IPS-18c (cell line): ENCODE results near the gene ATG13.

Source experiments
- H3K4me3 ChIP-seq: 2 replicates; pipeline ENCODE4 v1.7.0; 2013; ENCODE audit warnings: low read depth, mild to moderate bottlenecking, low read length, moderate library complexity; ENCODE audit not compliant: insufficient read depth
- H3K9me3 ChIP-seq: one replicate; pipeline ENCODE4 v1.6.1; 2013; ENCODE audit warnings: mild to moderate bottlenecking, low read length, moderate library complexity; ENCODE audit not compliant: control insufficient read depth, insufficient read depth

The ATG13 gene

DNA sequence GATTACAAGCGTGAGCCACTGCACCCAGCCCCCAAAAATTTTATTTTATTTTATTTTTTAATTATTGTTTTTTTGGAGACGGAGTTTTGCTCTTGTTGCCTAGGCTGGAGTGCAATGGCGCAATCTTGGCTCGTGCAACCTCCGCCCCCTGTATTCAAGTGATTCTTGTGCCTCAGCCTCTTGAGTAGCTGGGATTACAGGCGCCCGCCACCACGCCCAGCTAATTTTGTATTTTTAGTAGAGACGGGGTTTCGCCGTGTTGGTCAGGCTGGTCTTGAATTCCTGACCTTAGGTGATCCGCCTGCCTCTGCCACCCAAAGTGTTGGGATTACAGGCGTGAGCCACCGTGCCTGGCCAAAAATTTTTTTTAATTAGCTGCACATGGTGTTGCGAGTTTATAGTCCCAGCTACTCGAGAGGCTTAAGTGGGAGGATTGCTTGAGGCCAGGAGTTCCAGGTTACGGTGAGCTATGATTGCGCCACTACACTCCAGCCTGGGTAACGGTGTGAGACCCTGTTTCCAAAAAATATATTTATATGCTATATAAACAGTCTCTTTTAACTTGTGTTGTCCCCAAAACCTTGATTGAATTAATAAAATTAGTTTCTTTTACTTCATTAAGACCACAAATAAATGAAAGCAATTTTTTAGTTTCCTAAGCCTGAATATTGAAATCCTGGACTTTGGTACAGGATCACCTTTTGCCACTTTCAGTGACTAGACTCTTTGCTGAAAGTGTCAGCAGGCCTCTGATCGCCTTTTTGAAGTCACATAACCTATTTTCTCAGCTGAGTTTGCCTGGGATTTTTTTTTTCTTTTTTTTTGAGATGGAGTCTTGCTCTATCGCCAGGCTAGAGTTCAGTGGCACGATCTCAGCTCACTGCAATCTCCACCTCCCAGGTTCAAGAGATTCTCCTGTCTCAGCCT lies 16.2 kb downstream of the ATG13 start:
- Histone ChIP-seq H3K4me3 (no peak overlapping the region), H3K9me3 (no peaks in the 10 kb centered on the region)

DNA sequence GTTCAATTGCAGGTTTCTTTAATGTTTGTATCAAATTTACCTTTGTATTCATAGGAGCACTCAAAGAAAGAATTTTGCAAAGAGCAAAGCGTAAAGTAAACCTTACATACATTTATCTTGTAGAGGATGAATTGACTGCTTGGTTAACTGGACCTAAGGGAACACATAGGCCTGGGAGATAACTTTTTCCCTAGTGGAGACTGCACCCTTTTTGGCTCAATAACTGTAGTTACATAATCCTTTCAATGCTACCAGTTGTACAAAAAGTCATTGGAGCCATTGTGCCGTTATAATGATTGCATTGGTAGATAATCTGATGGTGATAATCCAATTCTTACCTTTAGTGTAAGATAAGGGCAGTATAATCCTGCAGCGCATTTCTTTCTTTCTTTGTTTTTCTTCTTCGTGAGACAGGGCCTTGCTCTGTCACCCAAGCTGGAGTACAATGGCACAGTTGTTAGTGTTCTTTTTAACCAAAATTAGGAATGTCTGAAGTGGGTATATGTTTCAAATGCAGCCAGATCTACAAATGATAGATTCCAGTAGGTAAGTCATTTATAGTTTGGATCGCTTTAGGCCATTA lies 18.3 kb downstream of the ATG13 start:
- Histone ChIP-seq H3K4me3 (no peak overlapping the region), H3K9me3 (peaks cover 2% of the 10 kb centered on the region)

DNA sequence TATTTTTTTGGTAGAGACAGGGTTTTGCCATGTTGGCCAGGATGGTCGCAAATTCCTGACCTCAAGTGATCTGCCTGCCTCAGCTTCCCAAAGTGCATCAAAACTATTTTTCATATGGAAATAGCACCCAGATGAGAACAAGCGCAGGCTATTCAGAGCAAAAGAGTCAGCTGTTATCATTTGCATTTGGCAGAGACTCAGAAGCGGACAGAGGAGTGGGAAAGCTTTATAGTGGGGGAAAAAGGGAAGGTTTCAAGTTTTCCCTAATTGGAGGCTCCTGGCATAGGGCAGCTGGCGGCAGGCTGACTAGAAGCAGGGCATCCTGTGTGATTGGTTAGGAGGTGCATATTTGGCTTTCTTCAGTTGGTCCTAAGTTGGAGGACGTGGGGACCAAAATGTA lies 20.2 kb downstream of the ATG13 start:
- peaks cover 2% of the 10 kb centered on the region for H3K9me3 ChIP-seq
- H3K4me3 ChIP-seq = no peak overlapping the region

DNA sequence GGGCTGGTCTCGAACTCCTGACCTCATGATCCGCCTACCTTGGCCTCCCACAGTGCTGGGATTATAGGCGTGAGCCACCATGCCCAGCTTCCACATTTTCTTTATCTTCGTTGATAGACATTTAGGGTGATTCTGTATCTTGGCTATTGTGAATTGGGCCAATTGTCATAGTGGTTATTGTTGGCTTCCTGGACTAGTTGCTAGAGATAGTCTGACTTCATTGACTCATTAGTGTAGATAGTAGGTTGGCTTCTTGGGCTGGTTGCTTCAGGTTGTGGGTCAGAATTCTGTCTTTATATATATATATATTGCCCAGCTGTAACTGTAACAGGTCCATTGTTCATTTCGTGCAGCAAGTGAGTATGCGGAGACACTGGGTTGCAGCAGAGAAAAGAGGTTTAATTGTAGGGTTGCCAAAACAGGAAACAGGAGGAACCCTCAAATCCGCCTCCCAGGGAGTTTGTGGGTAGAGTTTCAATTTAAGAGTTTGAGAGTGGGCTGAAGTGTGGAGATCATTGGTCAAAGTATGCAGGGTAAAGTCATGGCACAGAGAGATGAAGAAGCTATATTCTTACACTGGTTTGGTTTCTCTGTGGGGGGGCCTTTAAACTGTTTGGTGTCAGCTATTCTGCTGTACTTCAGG lies 22.0 kb downstream of the ATG13 start:
- Histone ChIP-seq H3K4me3 (no peak overlapping the region), H3K9me3 (peaks cover 2% of the 10 kb centered on the region)

DNA sequence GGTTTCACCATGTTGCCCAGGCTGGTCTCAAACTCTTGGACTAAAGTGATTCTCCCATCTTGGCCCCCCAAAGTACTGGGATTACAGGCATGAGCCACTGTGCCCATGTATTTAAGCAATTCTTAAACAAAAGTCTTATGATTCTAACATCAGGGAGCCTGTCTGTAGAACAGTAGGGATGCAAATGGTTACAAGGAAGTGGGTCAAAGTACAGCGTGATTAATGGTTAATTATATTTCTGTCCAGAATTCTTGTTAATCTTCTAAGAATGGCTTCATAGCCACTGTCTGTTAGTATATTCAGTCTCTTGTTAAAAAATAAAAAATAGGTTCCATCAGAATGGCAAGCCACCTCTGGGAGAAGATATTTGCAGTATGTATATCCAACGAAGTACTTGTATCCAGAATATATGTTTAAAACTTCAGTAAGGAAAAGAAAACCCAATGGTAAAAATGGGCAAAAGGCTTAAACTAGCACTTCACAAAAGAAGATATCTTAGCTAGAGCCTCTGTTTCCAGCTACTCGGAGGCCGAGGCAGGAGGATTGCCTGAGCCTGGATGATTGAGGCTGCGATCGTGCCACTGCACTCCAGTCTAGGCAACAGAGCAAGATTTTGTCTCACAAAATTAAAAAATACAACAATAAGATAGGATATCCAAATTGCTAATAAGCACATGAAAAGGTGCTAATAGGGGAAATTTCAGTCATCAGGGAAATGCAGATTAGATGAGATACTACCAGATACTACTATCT lies 22.9 kb downstream of the ATG13 start:
- peaks cover 2% of the 10 kb centered on the region for H3K9me3 ChIP-seq
- H3K4me3 ChIP-seq = no peak overlapping the region

DNA sequence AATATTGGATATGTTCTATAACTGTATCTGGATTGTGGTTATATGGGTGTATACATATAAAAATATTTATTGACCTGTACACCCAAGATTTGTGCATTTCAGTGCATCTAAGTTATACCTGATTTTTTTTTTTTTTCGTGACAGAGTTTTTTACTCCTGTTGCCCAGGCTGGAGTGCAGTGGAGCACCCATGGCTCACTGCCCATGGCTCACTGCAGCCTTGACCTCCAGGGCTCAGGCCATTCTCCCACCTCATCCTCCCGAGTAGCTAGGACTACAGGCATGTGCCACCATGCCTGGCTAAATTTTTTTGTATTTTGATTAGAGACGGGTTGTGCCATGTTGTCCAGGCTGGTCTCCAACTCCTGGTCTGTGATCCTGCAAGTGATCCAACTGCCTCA lies 24.3 kb downstream of the ATG13 start:
- no peak overlapping the region for H3K4me3 ChIP-seq
- peaks cover 2% of the 10 kb centered on the region for H3K9me3 ChIP-seq

DNA sequence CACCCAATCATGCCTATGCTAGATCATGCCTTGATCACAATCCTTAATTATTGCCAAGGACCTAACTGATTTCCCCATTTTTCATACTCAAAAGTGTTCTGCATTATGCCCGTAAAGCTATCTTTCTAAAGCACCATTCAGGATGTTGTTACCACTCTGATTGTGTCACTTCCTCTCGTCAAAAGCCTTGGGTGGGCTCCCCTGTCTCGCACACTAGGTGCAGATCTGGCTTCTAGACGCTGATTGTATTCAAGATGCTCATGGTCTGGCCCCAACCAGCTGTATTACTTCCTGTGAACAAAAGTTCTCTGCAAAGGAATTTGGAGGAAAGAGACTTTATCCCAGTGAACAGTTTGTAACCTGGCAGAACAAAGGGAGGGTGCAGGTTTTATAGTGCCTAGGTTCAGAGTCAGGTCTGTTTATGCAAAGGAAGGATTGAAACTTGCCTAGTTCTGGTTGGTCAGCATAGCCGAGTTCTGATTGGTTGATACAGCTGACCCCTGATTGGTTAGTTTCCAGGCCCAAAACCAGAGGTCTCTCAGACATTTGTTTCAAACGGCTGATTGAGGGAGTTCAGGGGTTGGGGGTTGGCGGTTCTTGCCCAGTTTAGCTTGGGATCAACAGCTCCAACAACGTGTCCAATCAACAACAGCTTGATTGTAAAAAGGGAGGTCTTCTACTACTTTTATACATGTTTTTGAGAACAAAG lies 25.4 kb downstream of the ATG13 start:
- peaks cover 2% of the 10 kb centered on the region for H3K9me3 ChIP-seq
- no peak overlapping the region for H3K4me3 ChIP-seq

DNA sequence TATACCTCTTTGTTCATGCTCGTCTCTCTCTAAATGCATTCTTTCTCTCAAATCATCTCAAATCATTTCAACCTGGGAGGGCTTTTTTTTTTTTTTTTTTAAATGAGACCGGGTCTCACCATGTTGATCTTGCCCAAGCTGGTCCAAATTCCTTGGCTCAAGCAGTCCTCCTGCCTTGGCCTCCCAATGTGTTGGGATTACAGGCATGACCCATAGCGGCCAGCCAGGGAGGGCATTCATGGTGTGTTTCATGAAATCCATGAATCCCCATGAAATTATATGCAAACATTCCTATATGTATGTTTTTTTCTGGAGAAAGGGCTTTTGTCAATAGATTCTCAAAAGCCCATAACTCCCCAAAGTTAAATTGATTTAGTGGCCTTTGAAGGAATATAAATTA lies 26.2 kb downstream of the ATG13 start:
- Histone ChIP-seq H3K4me3 (no peak overlapping the region), H3K9me3 (peaks cover 2% of the 10 kb centered on the region)

DNA sequence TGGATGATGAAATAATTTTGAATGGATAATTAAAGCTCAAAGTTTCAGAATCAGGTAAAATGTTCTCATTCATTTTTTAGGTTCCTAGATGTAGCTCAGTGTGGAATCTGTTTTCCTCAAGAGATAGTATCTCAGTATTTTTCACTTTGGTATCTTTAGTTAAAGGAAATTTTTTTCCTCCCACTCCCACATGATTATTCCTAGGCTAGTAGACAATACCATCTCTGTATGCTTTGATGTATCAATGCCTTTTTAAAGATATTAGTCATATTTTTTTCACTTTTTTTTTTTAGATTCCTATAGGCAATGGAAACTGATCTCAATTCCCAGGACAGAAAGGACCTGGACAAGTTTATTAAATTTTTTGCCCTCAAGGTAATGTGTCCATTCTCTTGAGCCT lies 26.6 kb downstream of the ATG13 start:
- H3K9me3 ChIP-seq = peaks cover 2% of the 10 kb centered on the region
- no peak overlapping the region for H3K4me3 ChIP-seq

DNA sequence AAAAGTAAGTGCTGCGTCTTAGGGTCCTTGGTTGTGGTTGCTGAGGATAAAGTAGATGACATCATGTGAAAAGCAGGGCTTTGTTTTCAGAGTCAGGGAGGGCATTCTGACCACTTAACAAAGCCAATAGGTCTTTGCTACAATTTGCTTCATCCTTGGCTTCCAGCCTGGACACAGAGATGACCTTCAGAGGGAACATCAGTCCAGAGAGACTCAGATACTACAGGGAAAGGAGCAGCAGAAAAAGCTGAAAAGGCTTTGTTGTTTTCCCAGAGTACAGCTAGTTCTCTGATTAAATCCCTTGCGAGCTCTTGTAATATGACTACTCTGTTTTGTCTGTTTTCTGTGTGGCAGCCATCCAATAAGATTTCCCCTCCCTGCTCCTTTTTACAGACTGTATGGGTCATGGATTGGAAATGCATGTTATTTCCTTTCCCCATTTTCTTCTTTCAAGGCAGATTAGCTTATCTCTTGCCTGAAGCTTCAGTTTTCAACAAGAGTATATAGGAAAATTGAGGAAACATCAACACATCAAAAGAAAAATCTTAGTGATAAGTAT lies 31.9 kb downstream of the ATG13 start:
- Histone ChIP-seq H3K9me3 (no peaks in the 10 kb centered on the region), H3K4me3 (no peak overlapping the region)

DNA sequence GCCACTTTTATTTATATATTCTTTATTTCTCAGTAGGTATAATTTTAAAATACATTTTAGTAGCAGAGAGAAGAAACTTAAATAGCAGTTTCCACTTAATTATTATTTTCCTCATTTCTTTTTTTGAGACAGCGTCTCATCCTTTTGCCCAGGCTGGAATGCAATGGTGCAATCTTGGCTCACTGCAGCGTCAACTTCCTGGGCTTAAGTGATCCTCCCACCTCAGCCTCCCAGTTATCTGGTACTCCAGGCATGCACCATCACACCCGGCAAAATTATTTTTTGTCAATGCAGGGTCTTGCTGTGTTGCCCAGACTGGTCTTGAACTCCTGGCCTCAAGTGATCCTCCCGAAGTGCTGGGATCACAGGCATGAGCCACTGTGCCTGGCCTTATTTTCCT lies 38.3 kb downstream of the ATG13 start:
- H3K4me3 ChIP-seq = no peak overlapping the region
- H3K9me3 ChIP-seq = no peaks in the 10 kb centered on the region

DNA sequence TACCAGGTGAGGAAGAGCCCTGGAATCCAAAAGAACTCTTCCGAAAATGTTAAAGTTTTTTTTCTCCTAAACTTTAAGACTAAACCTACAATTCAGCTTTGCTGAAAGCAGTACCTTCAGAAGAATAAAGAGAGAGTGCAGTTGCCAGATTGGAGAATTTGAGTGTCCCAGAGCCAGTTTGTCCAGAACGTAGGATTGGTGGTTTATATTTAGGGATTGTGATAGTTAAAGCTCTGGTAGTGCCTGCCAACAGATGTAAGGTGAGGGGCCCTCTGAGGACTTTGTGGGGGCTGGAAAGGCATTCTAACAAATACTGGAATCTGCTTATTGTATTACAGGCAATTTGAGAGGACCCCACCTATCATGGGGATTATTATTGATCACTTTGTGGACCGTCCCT lies 39.8 kb downstream of the ATG13 start:
- H3K9me3 ChIP-seq = no peaks in the 10 kb centered on the region
- H3K4me3 ChIP-seq = no peak overlapping the region

DNA sequence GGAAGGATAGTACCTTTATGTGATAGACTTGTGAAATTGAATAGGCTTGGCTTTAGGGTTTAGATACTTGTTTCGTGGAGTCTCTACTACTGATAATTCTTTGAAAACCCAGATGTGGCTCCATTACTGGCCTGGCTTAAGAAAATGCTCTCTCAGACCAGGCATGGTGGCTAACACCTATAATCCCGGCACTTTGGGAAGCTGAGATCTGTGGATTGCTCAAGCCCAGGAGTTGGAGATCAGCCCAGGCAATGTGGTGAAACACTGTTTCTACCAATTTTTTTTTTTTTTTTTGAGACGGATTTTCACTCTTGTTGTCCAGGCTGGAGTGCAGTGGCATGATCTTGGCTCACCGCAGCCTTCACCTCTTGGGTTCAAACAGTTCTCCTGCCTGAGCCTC lies 40.9 kb downstream of the ATG13 start:
- H3K4me3 ChIP-seq = no peak overlapping the region
- no peaks in the 10 kb centered on the region for H3K9me3 ChIP-seq

DNA sequence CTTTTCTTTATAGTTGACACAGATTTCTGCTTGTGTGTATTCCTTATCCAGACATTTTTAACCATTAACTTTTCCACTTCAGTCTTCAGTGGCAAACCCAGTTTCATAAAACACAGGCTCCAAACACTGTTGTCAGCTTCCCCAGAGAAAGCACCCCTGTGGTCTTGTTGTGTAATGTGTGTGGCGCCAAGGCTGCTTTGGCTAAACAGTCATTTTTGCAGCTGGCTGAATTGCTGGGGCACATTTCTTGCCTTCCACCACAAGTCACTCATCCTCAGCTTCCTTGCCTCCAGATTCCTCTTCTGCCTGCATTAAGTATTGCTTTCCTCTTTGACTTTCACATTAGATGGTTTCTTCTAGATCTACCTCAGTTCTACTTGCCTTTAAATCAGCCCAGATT lies 42.6 kb downstream of the ATG13 start:
- no peak overlapping the region for H3K4me3 ChIP-seq
- no peaks in the 10 kb centered on the region for H3K9me3 ChIP-seq

DNA sequence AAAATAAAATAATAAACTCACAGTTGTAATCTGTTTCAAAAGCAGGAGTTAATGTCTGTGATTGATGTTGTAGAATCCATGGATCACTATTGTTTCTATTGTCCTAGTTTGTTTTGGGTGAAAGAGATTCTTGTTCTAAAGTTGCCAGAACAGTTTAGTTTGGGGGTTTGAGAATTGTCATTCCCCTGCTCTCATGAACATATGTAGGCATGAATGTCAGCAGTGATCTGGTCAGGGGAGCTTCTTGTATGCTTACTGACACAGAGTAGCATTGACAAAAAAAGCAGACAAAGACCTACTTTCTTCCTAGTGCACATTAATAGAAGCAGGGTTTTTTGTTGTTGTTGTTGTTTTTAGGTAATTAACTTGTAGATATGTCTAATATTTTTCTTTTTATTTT lies 44.5 kb downstream of the ATG13 start:
- no peaks in the 10 kb centered on the region for H3K9me3 ChIP-seq

DNA sequence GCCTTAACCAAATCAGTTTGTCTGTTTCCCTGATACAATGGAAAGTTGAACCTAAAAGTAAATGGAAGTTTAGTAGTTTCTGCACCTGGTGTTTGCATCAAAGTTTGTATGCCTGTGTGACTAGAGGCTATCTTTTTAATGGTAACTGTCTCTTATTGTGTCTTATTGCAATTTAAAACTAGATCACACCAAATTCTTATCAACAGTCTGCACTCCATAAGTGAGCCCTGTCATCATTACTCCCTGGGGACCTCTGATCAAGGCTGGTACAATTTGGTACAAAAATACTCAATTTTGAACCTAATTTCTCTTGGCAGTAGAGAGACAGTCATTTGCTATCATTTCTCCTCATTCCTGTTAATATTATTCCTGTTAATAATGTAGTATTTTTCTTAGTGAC lies 45.0 kb downstream of the ATG13 start:
- H3K9me3 ChIP-seq = no peaks in the 10 kb centered on the region
- no peak overlapping the region for H3K4me3 ChIP-seq

More for the DNA sequence above, 44.5 kb downstream of the ATG13 start:
- no peak overlapping the region for H3K4me3 ChIP-seq
